Measurements from ENCODE around the gene DENND10.
"Not testable (repeated sequence)": the region's sequence is repeated elsewhere in the genome, so short reads cannot be mapped to it uniquely, and the experiment has no call there.

Gene DENND10

GRCh38 chr10:119133949-119134348 lies 30.0 kb downstream of the DENND10 start:
- no peak for DNase-seq

GRCh38 chr10:119135513-119135881 lies 31.6 kb downstream of the DENND10 start:
- peak; percentile 28 for DNase-seq

GRCh38 chr10:119136084-119136483 lies 32.2 kb downstream of the DENND10 start:
- DNase-seq, result no peak

GRCh38 chr10:119137878-119138277 lies 34.0 kb downstream of the DENND10 start:
- peak; percentile 21 for DNase-seq

- DNase-seq, result no peak
Observed at GRCh38 chr10:119138346-119139306, 34.7 kb downstream of the DENND10 start.

GRCh38 chr10:119139464-119140067 lies 35.7 kb downstream of the DENND10 start:
- DNase-seq, result peak; percentile 13

- no peak for DNase-seq
Observed at GRCh38 chr10:119140603-119141245, 36.8 kb downstream of the DENND10 start.

GRCh38 chr10:119143657-119144056 lies 39.7 kb downstream of the DENND10 start:
- DNase-seq, result no peak

- no peak for DNase-seq
Observed at GRCh38 chr10:119149157-119149556, 45.2 kb downstream of the DENND10 start.

- DNase-seq, result no peak
Observed at GRCh38 chr10:119149729-119150128, 45.8 kb downstream of the DENND10 start.

- DNase-seq, result not testable (repeated sequence)
Observed at GRCh38 chr10:119151601-119152000, 47.7 kb downstream of the DENND10 start.

GRCh38 chr10:119153041-119153440 lies 49.1 kb downstream of the DENND10 start:
- no peak for DNase-seq

GRCh38 chr10:119153661-119154060 lies 49.7 kb downstream of the DENND10 start:
- no peak for DNase-seq

GRCh38 chr10:119159332-119159731 lies 55.4 kb downstream of the DENND10 start:
- no peak for DNase-seq

GRCh38 chr10:119161680-119162451 lies 58.0 kb downstream of the DENND10 start:
- DNase-seq, result peak; percentile 53

- DNase-seq, result peak; percentile 10
Observed at GRCh38 chr10:119162452-119163092, 58.7 kb downstream of the DENND10 start.

GRCh38 chr10:119165171-119166117 lies 61.5 kb downstream of the DENND10 start, which contains the start of gene SFXN4:
Gene SFXN4 (minus strand): TSS chr10:119165714. CDS start chr10:119165647, 67 bp downstream.
- peak; percentile 89 for DNase-seq

- DNase-seq, result no peak
Observed at GRCh38 chr10:119166118-119166500, 62.2 kb downstream of the DENND10 start.

- peak; percentile 29 for DNase-seq
Observed at GRCh38 chr10:119166564-119166963, 62.7 kb downstream of the DENND10 start.

GRCh38 chr10:119167041-119167440 lies 63.1 kb downstream of the DENND10 start:
- no peak for DNase-seq

GRCh38 chr10:119174109-119174508 lies 70.2 kb downstream of the DENND10 start:
- DNase-seq, result no peak
